Activated CD8-positive, alpha-beta memory T cell treated with anti-CD3 and anti-CD28 coated beads, Interleukin-2, amount 50 U/mL, for 24 hours (primary cell): ENCODE measurements around the gene TFAP2A.

Source experiments
- DNase-seq: peaks from one replicate; pipeline ENCODE4 v3.0.0-alpha.2; 2020; ENCODE audit errors: extremely low read depth

TFAP2A gene

DNA sequence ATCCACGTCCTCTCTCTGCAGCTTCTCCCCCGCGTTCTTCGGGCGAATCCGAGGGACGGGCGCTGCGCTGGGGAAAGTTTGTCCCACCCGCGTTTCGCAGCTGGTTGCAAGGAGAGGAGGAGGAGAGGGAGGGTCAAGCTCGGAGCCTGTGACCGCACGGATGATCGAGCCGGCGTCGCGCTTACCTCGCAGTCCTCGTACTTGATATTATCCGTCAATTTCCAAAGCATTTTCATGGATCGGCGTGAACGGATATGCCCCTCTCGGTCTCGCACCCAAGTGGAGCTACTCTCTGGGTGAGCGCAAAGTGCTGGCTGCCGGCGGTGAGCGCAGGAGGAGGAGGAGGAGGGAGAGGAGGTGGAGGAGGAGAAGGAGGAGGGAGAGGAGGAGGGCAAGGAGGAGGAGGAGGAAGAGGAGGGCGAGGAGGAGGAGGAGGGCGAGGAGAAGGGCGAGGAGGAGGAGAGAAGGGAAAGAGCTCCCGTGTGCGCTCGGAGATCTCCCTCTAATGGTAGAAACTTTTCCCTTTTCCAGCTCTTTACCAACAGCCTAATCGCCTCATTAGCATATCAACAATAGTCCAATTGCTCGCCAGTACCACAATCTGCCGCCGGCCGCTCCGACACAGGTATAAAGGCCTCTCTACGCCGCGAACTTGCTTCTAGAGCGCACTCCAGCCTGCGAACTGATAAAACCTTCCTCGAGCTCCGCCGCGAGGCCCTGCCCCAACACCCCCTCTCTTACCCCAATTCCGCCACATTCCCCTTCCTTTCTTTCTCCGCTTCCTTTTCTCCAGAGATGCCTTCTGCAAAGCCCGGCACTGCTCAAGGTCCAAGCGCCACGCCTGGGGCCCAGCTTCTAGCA lies at the start of gene TFAP2A:
Gene TFAP2A, minus strand, starts transcription at position 319 of the 861 bp plus-strand sequence. Its CDS starts 83 bp downstream, at position 236.
- no peak for DNase-seq

DNA sequence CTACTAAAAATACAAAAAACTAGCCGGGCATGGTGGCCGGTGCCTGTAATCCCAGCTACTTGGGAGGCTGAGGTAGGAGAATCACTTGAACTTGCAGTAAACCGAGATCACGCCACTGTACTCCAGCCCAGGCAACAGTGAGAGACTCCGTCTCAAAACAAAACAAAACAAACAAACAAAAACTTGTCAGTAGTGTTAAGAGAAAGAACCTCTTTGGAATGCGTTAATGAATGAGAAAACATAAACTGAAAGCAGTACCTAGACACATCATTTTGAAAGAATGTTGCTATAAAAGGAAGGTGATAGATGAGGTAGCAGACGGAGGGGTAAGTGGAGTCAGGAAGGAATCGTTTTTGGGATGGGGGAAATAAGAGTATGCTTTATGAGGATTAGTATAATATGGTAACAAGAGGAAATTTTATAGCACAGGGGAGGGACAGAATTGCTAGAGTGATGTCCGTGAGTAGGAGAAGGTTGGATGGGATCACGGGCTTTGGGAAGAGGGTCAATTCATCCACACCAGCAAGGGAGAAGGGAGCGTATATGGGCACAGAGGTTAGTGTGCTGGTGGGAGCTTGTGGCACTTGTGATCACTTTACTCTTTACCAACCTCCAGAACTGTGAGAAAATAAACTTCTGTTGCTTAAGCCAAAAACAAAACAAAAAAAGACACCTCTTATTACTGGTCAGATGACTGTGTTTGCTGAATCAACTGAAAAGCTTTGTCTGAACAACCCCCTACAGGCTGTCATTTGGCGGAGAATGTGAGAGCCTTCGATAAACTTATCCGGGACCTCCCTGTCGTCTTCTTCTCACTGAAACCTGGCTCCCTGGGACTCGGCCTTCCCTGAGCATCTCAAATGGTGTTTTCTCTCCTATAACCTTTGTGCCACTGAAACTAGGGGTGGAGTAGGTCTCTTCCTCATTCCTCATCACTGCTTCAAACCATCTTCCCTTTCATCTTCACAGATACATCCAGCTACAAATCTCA lies 48.9 kb upstream of the TFAP2A start:
- no peak for DNase-seq

DNA sequence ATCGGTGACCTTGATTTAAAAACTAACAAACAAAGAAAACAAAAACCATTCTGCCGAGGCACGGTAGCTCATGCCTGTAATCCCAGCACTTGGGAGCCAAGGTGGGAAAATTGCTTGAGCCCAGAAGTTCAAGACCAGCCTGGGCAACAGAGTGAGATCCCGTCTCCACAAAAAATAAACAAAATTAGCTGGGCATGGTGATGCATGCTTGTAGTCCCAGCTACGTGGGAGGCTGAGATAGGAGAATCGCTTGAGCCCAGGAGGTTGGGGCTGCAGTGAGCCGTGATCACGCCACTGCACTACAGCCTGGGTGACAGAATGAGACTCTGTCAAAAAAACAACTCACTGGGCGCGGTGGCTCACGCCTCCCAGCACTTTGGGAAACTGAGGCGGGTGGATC lies 48.2 kb upstream of the TFAP2A start:
- no peak for DNase-seq

DNA sequence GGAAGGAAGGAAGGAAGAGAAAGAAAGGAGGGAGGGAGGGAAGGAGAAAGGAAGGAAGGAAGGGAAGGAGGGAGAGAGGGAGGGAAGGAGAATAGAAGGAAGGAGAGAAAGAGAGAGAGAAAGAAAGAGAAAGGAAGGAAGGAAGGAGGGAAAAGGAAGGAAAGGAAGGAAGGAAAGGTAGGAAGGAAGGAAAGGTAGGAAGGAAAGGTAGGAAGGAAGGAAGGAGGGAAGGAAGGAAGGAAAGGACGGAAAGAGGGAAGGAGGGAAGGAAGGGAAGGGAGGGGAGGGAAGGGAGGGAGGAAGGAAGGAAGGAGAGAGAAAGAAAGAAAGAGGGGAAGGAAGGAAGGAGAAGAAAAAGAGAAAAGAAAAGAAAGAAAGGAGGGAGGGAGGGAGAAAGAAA lies 47.0 kb upstream of the TFAP2A start:
- DNase-seq: no peak

DNA sequence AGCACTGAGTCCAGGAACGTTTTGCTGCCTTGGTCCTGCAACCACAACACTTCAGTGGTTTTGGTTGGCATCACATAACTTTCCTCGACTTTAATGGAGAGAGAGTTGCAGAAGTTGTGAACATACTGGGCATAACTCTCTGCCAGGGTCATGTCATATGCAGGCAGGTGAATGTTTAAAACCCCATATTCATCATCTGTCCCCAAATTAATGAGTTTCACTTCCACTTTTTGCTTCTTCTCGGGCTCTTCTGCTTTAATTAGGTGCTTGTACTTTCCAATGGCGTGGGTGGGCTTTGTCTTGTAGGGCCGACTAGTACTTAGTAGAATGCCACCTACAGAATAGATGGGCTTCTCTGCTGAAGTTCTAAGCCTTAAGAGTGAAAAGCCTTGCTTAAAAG lies 45.2 kb upstream of the TFAP2A start:
- DNase-seq: no peak

DNA sequence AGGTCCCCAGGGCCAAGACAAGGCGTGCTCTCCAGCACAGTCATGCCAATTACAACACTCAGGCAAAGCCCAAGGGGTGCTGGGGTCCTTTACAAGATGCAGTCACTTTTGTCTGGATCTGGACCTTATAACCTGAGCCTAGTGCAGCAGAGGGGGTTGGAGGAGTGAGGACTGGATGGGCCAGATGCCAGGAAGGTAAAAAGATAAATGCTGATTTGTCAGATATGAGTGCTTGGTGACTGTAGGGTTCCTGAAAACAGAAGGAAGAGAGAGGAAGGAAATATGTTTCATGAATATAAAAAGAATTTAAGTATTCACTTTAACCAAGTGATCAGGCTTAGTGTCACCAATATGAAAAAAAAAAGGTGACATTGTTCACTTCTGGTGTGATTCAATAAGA lies 43.4 kb upstream of the TFAP2A start:
- no peak for DNase-seq

DNA sequence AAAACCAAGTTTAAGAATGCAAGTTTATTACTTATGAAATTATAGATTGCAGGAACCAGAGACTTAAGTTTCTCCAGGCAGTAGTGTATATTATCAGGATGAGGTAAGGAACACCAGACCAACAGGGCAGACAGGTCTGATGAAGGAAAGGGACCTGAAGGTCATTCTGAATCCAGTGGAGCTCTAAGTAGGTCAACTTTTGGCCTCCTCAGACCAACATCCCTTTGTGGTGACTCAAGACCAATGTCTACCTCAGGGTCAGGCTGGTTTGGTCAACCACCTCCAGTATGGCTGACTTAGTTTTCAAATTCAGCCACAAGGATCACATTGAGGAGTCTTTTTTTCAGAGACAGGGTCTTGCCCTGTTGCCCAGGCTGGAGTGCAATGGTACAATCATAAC lies 38.7 kb upstream of the TFAP2A start:
- no peak for DNase-seq

DNA sequence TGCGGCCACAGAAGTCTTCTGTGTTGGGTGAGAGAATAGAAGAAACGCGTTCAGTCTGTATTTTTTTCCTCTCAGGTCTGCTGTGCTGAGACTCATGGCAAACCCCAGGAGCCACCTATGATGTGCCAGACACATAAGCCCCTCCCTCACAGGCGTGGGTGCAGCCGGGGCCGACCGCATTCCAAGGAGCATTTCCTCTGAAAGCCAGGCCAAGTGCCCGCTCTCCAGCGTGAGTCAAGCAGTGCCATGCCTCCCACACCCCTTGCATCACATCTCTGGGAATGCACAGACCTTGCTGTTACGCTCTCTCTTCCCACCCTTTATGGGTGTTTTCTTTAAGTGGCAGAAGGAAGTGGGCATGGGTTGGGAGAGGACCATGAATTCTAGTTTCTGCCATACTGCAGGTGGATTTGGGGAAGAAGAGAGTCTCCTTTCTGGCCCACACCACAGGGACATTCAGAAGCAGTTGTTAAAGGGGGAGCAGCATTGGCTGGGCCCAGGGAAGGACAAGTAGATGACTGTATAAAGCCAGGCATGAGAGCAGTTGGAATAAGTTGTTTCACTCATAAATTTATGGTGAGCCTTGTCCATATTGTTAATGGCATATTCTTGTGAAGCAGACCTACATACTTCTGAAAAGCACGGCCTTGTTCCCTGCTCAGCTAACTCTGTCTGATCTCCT lies 37.1 kb upstream of the TFAP2A start:
- DNase-seq: no peak

DNA sequence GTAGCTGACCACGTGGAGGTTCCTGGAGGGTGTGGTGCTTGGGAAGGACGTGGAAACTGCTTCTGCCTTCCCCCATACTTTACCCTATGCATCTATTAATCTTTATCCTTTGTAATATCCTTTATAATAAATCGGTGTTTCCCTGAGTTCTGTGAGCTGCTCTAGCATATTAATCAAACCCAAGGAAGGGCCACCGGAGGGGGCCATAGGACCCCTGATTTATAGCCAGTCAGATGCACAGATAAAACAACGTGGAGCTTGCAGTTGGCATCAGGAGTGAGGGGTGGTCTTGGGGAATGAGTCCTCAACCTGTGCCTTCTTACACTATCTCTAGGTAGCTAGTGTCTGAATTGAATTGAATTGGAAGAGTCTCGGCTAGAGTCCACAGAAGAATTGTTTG lies 36.5 kb upstream of the TFAP2A start:
- no peak for DNase-seq

DNA sequence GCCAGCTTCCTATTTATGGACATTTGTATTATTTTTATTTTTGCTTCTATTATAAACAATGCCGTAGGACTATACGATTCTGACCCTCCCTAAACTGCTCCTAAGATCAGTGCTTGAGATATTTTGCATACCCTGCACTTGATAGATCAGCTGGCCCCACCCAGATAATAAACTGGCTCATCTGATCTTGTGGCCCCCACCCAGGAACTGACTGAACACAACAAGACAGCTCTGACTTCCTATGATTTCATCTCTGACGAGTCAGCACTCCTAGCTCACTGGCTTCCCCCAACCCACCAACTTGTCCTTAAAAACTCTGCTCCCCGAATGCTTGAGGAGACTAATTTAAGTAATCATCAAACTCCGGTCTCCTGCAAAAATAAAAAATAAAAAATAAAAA lies 34.9 kb upstream of the TFAP2A start:
- no peak for DNase-seq

DNA sequence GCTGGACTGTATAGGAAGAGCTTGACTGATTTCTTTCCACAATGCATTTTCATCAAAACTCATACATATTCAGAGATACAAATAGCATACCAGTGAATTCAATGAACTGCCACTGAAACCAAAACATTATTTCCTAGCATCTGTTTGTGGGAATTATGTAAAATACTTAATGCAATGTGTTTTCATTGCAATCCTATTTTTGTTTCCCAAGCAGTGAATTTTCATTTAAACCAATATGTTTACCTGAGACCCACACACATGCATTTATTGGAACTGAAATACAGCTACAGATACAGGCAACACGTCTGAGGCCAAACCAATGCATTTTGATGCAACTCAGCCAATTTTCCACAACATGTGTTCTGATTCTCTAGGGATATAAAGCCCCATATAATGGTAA lies 33.2 kb upstream of the TFAP2A start:
- no peak for DNase-seq

DNA sequence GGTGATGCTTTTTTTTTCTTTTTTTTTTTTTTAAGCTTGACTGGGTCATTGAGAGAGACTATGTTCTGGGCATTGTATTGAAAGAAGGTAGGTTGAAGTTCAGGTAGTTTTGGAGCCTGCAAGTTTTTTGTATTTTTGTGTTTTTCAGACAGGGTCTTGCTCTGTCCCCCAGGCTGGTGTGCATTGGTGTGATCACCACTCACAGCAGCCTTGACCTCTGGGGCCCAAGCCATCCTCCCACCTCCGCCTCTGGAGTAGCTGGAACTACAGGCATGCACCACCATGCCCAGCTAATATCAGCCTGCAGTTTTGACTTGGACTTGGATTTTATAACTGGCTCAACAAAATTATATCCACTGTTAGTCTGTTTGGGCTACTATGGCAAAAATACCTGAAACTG lies 31.7 kb upstream of the TFAP2A start:
- DNase-seq: no peak

DNA sequence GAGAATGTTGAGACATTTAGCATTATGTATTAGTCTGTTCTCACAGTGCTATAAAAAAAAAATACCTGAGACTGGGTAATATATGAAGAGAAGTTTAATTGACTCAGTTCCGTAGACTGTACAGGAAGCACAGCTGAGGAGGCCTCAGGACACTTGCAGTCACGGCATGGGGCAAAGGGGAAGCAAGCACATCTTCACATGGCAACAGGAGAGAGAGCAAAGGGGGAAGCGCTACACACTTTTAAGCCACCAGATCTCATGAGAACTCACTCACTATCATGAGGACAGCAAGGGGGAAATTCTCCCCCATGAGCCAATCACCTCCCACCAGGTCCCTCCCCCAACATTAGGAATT lies 26.8 kb upstream of the TFAP2A start:
- DNase-seq: no peak

DNA sequence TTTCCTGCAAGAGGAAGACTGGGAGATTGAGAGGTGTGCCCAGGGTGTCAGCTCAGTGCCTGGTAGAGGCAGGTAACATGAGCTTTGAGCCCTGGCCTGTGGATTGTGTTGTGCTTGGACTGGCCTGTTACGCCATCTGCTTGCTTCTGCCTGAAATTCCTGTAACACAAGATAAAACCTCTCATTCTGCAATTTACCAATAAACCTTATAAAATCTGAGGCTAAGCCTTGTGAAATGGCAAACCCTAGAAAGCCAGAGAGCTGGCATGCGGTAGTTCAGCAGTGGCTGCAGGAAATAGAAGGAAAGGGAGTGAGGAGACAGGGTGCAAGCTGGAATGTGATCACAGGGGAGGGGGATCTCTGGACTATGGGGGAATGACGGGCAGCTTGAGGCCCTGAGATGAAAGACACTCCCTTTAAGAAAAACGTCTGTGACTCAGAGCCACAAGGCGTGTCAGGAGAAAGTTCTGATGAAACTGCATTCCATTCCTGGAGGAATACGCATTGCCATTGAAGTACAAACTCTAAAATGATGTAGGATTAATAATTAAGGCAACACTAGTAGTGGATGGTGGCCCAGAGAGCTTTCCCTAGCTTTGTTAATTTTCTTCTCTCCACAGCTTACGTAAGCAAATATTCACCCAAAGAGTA lies 26.3 kb upstream of the TFAP2A start:
- DNase-seq: no peak

DNA sequence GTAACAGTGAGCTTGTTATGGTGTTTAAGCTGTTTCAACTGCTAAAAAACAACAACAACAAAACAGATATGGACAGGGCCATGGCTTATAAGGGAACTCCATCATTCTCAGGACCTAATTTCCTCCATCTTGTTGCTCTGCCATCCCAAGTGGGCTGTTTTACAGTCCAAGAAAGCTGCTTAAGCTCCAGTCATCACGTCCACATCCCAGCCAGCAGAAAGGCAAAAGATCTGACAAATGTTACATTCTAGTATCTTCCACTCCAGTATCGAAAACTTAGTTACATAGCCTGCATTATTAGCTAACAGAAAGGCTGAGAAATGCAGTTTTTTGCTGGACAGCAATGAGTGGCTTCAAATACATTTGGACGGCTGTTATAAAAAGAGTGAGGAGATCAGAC lies 23.0 kb upstream of the TFAP2A start:
- no peak for DNase-seq

DNA sequence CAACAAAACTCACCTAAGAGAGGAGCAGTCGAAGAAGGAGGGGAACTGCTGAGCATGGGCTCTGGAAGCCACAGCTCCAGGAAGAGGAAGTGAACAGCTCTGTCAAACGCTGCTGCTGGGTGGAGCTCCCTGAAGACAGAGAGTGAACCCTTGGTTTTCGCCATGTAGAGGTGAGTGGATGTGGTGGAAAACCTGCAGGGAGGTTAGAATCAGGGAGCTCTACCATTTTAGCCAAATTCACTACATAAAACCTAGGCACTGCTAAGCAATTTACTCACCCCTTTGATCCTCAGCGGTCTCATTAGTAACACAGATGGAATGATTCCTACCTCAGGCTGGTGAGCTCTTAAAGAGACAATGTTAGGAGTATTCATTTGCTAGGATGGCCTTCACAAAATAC lies 19.4 kb upstream of the TFAP2A start:
- no peak for DNase-seq

DNA sequence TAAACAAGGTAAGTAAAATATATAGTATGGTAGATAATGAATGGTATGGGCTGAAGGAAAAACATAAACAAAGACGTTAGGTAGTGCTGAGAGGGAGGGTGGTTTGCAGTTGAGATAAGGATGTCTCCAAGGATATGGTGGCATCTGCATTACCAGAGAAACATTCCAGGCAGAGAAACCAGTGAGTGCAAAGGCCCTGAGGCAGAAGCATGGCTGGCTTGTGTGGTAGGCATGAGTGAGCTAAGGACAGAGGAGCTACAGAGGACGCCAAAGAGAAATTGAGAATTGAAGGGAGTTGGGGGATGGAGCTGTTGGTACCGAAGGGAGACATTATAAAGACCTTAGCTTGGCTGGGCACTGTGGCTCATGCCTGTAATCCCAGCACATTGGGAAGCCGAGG lies 18.4 kb upstream of the TFAP2A start:
- DNase-seq: no peak

DNA sequence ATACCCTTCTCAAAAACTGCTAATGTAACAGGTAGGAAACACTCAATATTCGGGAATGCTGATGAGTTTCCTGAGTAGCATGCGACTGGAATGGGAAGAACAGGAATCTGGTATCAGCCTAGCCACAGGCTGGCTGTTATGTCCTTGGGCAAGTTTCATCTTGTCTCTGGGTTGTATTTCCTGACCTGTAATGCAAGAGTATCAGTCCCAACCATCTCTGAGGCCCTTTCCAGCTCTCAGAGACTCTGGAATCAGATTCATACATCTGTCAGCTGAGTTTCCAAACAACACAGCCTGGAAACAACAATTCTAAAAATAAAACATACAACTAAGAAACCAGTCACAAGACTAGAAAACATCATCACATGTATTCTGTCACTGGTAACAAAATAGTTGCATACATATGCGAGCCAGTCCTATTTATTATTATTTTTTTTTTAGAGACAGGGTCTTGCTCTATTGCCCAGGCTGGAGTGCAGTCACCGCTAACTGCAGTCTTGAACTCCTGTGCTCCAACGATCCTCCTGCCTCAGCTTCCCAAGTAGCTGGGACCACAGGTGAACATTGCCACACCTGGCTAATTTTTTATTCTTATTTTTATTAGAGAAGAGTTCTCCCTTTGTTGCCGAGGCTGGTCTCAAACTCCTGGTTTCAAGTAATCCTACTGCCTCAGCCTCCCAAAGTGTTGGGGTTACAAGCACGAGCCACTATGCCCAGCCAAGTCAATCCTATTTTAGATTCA lies 16.7 kb upstream of the TFAP2A start:
- no peak for DNase-seq

DNA sequence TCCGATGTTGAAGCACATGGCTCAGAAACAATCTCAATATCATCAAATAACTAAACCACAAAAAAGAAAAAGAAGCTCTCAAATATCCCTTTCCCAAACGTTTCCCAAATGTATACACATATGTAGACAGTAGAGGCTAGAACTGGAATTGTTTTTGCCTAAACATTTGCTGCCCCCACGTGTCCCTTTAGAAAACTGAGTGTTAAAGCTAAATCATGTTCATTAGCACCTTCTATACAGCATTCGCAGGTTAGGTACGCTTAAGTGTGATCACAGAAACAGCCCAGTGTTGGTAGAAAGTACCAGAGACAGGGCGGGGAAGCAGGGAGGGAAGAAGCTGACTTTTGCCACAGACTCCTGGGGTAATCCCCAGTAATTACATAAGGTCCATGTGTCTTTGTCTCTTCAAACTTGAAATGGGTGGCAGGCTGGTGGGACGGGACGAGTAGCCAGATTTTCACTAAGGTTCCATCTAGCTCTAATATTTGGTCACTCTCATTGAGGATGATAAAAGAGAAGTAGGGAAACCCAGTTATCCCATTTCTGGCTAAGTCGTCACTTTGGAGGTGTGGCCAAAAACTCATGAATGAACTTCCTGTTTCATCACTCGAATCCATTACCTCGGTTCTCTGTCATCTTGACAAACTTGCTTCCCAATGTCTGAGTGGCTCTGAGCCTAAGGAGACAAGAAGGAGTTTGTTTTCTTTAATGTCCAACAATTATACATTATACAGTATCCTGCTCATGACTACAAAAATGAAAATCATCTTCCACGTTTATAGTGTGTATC lies 15.0 kb upstream of the TFAP2A start:
- no peak for DNase-seq

DNA sequence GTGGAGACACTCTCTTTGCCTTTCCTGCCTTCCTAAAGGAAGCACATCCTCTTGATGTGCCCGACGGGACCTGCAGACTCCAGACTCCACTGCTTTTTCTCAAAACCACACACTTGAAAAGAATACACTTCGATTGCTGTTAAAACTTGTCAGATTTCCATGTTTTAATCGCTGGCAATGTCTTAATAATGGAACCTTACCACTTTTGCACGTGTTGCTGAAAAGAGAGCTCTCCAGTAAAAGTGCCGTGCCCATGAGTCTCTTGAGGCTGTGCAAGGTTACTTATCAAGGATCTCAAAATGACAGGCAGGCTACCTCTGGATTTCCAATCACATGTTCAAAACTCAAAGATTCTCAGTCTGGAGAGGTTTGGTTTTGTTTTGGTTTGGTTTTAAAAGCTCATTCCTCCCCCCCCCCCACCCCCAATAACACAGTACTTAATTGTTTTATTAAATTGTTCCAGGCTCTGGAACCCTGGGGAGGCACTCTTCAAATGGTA lies 12.0 kb upstream of the TFAP2A start:
- no peak for DNase-seq
